GM10266 (cell line): ENCODE results near the gene AKT2.

ENCODE experiments used
- DNase-seq: peaks from one replicate; pipeline ENCODE4 v3.0.0; 2012; ENCODE audit errors: extremely low spot score
- CTCF ChIP-seq: IDR thresholded peaks from 2 replicates; pipeline ENCODE4 v1.5.1; 2012; ENCODE audit warnings: mild to moderate bottlenecking, low read depth; ENCODE audit not compliant: control insufficient read depth, insufficient read depth; ENCODE audit errors: missing control alignments

Gene AKT2

GRCh38 chr19:40312533-40312932, 27.4 kb upstream of the AKT2 start:
- DNase-seq = no peak
- TF ChIP-seq CTCF = no peak

GRCh38 chr19:40309666-40310065, 24.5 kb upstream of the AKT2 start:
- no peak for TF ChIP-seq CTCF
- DNase-seq = no peak

- peak; percentile 69 for TF ChIP-seq CTCF
- DNase-seq = peak; percentile 85
Measured at GRCh38 chr19:40305403-40305802, 20.3 kb upstream of the AKT2 start.

GRCh38 chr19:40304306-40304705, 19.2 kb upstream of the AKT2 start:
- TF ChIP-seq CTCF = no peak
- DNase-seq = no peak

GRCh38 chr19:40303765-40304164, 18.6 kb upstream of the AKT2 start:
- no peak for DNase-seq
- no peak for TF ChIP-seq CTCF

- no peak for TF ChIP-seq CTCF
Measured at GRCh38 chr19:40302224-40303011, 17.3 kb upstream of the AKT2 start.

GRCh38 chr19:40300668-40301067, 15.5 kb upstream of the AKT2 start:
- DNase-seq = no peak
- no peak for TF ChIP-seq CTCF

More at GRCh38 chr19:40302224-40303011, 17.3 kb upstream of the AKT2 start:
- DNase-seq = no peak
